ENCODE results near the gene NRXN2.

The NRXN2 gene

DNA sequence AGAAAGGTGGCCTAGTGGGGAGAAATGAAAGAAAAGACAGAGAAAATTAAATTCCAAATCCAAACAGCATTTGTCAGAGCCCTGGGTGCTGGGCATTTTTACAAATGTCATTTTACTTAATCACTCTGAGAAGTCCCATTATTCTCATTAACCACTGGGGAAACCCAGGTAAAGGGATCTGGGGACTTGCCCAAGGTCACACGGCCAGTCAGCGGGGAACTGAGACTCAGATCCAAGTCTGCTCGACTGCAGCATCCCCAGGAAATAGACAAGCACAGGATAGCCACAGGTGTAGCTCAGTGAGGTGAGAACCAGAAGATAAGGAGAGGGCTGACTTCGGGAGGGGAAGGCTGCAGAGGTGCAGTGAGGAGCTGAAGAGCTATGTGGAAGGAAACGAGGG, 7.9 kb downstream of the NRXN2 start:
- no peak for DNase-seq (ENCODE audit: low read depth)
- TF ChIP-seq, protein P1, sequence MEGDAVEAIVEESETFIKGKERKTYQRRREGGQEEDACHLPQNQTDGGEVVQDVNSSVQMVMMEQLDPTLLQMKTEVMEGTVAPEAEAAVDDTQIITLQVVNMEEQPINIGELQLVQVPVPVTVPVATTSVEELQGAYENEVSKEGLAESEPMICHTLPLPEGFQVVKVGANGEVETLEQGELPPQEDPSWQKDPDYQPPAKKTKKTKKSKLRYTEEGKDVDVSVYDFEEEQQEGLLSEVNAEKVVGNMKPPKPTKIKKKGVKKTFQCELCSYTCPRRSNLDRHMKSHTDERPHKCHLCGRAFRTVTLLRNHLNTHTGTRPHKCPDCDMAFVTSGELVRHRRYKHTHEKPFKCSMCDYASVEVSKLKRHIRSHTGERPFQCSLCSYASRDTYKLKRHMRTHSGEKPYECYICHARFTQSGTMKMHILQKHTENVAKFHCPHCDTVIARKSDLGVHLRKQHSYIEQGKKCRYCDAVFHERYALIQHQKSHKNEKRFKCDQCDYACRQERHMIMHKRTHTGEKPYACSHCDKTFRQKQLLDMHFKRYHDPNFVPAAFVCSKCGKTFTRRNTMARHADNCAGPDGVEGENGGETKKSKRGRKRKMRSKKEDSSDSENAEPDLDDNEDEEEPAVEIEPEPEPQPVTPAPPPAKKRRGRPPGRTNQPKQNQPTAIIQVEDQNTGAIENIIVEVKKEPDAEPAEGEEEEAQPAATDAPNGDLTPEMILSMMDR (IDR thresholded peaks at IDR 0.05; ENCODE audit: low read length, missing control alignments), result no peak
- H3K4me3 ChIP-seq (replicated peaks; ENCODE audit: low read depth, low read length), result no peak overlapping the region

DNA sequence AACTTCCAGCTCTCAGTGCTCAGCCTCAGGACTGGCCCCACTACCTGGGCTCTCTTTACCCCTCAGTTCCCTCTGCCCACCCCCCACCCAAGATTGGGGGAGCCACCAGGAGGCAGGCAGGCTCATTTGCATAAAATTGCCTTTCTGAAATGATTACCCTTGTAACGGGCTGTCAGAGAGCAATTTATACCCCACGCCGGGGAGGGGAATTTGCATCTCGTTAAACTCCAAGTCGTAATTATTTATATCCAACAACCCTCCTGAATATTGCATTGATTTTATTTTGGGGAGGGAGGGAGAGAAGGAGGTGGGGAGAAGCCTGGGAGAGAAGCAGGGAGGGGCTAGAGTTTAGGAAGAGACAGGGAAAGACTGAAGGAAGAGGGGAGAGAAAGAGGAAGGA, 8.3 kb downstream of the NRXN2 start:
- H3K4me3 ChIP-seq (replicated peaks; ENCODE audit: low read depth, low read length), result no peak overlapping the region
- DNase-seq (ENCODE audit: low read depth), result no peak

DNA sequence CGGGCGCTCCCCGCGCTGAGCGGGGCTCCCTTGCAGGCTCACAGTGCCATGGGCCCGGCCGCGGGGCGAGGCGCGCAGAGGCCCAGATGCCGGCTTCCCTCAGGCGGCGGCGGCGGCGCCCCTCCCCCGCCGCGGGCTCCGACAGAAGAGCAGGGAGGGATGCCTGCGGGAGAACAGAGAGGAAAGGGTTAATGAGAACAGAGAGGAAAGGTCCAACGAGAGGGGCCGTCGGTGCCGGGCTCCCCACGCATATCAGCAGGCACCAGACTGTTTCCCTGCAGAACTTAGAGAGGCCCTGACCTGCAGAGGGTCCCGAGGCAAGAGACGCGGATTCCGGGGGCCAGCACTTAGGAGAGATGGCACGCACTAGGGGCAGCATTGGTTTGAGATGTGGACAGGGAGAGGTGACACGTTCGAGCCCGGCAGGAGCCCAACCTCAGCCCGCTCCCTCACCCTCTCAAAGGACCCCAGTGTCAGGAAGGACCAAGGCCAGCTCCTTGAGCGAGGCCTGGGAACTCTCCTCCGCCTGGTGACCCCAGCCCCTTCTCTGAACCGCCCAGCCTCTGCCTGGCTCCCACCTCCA, 9.1 kb downstream of the NRXN2 start:
- TF ChIP-seq, protein P1 (IDR thresholded peaks at IDR 0.05; ENCODE audit: low read length, missing control alignments), result no peak
- H3K4me3 ChIP-seq (replicated peaks; ENCODE audit: low read depth, low read length), result no peak overlapping the region
- no peak for DNase-seq (ENCODE audit: low read depth)

More for the DNA sequence above, 8.3 kb downstream of the NRXN2 start:
- TF ChIP-seq, protein P1 (IDR thresholded peaks at IDR 0.05; ENCODE audit: low read length, missing control alignments), result no peak

DNA sequence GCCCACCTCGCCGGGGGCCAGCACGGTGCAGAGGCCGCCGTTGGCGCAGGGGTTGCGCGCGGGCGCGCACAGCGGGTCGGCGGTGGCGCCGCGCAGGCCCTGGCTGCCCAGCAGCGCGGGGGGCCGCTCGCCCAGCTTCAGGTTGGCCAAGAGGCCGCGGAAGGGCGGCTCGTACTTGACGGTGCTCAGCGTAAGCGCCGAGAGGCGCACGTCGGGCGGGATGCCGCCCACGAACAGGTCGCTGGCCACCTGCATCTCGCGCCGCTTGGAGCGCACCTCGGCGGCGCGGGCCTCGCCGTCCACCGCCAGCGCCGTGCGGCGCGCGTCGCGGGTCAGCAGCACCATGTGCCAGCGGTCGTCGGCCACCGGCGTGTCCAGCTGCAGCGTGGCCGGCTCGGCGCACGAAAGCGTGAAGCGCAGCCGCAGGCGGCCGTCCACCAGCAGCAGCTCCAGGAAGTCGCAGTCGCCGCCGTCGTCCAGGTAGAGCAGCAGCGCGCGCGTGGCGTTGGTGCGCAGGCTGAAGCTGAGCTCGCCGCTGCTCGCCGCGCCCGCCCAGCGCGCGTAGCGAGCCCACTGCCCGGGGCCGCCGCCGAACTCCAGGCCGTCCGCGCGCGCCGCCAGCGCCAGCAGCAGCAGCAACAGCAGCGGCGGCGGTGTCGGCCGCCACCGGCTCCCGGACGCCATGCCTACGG, 9.8 kb downstream of the NRXN2 start:
- no peak overlapping the region for H3K4me3 ChIP-seq (replicated peaks; ENCODE audit: low read depth, low read length)
- TF ChIP-seq, protein P1 (IDR thresholded peaks at IDR 0.05; ENCODE audit: low read length, missing control alignments), result no peak
- peak; percentile 44 for DNase-seq (ENCODE audit: low read depth)

DNA sequence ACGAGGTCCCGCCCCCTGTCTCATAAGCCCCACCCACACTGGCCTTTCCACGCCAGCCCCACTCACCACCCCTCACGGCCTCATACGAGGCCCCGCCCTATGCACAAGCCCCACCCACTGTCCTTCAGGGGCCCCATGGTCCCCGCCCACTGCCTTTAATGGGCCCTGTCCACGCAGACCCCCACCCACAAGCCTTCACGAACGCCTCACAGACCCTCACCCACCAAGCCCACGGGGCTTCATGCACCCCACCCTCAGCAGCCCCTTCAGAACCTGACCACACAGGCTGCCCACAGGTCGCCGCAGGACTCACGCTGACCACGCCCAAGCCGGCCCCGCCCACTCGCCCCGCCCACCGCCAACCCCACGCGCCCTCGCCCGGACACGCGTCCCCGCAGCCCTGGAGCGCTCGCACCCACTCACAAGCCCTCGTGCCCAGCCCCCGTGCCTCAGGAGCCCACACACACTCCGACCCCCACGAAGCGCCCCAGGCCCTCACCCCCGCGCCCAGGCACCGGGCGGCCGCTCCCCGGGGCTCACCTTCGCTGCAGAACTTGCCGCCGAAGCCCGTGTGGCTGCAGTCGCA, 10.5 kb downstream of the NRXN2 start:
- DNase-seq (ENCODE audit: low read depth), result no peak
- H3K4me3 ChIP-seq (replicated peaks; ENCODE audit: low read depth, low read length), result no peak overlapping the region
- TF ChIP-seq, protein P1 (IDR thresholded peaks at IDR 0.05; ENCODE audit: low read length, missing control alignments), result no peak

DNA sequence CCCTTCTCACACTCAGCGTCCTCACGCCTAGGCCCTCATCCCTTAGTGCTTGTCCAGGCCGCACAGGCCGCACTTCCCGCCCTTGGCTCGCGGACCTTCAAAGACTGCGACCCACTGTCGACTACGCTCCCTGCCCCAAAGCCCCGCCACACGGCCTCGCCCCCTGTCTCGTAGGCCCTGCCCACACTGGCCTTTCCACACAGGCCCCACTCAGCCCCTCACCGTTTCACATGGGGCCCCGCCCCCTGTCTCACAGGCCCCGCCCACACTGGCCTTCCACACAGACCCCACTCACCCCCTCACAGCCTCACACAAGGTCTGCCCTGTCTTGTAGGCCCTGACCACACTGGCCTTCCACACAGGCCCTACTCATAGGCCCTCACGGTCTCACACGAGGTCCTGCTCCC, 11.0 kb downstream of the NRXN2 start:
- no peak for DNase-seq (ENCODE audit: low read depth)
- TF ChIP-seq, protein P1 (IDR thresholded peaks at IDR 0.05; ENCODE audit: low read length, missing control alignments), result no peak
- no peak overlapping the region for H3K4me3 ChIP-seq (replicated peaks; ENCODE audit: low read depth, low read length)

Measured in fibroblast of pulmonary artery (primary cell).